ENCODE results near the gene RFESD.

- TF ChIP-seq POLR2A (IDR thresholded peaks at IDR 0.05; ENCODE audit: low read depth, low read length) (no peak), POLR2AphosphoS5 (IDR thresholded peaks at IDR 0.05; ENCODE audit: low read depth, low read length) (no peak)
Measured at GRCh38 chr5:95667678-95668077, 21.1 kb downstream of the RFESD start.
